VCaP (cell line): Measurements from ENCODE around the gene LYZL4.
A peak's percentile ranks its signal among the peaks of the same experiment; 100 is the strongest.

Source experiments
- H3K27ac ChIP-seq: fragments of 450-650 bp; 2 replicates; pipeline ENCODE4 v1.5.1; 2017
- TF ChIP-seq, protein P1 (sequence below): fragments of 450-650 bp; conservative IDR thresholded peaks from 2 replicates; pipeline ENCODE4 v1.5.1; 2017; ENCODE audit warnings: mild to moderate bottlenecking, moderate library complexity

The LYZL4 gene

DNA sequence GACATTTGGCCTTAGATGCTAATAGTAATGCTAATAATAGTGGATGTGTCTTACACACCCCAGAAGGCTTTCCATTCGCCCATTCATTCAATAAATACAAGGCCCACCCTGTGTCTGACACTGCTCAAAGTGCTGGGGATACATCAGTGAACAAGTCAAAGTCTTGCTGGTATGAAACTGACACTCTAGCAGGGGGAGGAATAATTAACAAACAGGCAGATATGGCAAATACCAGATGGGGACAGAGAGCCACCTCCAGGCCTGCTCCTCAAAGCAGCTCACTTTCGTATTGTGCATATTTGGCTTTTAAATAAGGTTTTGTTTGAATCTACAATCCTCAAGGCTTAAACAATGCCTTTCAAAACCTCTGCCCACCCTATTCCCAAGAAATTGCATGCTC is 28.3 kb upstream of the LYZL4 start:
- TF ChIP-seq, protein P1, sequence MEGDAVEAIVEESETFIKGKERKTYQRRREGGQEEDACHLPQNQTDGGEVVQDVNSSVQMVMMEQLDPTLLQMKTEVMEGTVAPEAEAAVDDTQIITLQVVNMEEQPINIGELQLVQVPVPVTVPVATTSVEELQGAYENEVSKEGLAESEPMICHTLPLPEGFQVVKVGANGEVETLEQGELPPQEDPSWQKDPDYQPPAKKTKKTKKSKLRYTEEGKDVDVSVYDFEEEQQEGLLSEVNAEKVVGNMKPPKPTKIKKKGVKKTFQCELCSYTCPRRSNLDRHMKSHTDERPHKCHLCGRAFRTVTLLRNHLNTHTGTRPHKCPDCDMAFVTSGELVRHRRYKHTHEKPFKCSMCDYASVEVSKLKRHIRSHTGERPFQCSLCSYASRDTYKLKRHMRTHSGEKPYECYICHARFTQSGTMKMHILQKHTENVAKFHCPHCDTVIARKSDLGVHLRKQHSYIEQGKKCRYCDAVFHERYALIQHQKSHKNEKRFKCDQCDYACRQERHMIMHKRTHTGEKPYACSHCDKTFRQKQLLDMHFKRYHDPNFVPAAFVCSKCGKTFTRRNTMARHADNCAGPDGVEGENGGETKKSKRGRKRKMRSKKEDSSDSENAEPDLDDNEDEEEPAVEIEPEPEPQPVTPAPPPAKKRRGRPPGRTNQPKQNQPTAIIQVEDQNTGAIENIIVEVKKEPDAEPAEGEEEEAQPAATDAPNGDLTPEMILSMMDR = no peak
- H3K27ac ChIP-seq = no peak overlapping the region

DNA sequence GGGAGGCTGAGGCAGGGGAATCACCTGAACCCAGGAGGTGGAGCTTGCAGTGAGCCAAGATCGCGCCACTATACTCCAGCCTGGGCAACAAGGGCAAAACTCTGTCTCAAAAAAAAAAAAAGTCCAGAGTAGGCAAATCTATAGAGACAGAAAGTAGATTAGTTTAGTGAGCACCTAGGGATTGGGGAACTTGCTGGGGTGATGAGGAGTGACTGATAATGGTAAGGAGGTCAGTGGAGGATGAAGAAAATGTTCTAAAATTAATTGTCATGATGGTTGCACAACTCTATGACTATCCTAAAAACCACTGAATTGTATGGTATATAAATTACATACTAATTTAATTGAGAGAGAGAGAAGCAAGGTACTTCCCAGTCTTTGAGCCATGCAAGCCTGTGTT is 27.8 kb upstream of the LYZL4 start:
- TF ChIP-seq, protein P1 = no peak
- H3K27ac ChIP-seq = no peak overlapping the region

DNA sequence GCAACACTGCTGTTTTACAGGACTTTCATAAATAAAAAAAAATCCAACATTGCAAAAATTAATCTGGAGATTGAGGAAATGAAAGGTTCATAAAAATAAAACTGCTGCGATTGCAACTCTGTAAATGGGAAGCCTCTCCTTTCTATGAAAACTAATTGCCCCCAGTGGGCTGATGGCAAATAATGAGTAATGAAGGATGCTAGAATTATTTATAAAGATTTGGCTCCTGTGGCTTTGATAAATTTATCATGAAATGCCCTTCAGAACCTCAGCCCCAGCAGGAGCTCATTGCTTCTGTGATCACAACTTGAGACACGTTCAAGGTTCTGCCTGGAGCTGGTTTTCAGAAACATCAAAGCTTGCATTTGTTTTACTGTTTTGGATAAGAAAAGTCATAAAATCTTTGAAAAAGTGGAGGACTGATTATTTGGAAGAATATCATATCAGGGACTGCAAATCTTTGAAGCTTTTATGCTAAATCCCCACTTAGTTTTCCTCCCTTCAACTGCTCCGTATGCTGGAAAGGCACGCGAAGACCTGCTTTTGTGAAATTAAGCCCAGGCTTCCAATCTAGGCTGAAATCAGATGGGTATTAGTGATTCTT is 24.5 kb upstream of the LYZL4 start:
- TF ChIP-seq, protein P1 = no peak
- no peak overlapping the region for H3K27ac ChIP-seq

DNA sequence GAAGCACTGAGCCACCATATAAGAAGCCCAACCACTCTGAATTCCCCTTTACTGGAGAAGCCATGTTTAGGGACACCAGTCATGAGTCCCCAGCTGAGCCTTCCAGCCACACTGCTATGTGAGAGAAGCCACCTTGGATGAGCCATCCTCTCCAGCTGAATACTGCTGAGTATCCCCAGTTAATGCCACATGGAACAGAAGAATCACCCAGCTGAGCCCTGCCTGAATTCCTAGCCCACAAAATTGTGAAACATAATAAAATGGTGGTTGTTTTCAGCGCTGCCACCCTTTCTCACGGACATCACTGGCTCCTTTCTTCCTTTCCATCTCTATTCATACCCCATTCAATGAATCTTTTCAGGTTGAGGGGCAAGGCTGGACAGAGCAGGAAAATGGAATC is 22.1 kb upstream of the LYZL4 start:
- TF ChIP-seq, protein P1 = no peak
- H3K27ac ChIP-seq = no peak overlapping the region

DNA sequence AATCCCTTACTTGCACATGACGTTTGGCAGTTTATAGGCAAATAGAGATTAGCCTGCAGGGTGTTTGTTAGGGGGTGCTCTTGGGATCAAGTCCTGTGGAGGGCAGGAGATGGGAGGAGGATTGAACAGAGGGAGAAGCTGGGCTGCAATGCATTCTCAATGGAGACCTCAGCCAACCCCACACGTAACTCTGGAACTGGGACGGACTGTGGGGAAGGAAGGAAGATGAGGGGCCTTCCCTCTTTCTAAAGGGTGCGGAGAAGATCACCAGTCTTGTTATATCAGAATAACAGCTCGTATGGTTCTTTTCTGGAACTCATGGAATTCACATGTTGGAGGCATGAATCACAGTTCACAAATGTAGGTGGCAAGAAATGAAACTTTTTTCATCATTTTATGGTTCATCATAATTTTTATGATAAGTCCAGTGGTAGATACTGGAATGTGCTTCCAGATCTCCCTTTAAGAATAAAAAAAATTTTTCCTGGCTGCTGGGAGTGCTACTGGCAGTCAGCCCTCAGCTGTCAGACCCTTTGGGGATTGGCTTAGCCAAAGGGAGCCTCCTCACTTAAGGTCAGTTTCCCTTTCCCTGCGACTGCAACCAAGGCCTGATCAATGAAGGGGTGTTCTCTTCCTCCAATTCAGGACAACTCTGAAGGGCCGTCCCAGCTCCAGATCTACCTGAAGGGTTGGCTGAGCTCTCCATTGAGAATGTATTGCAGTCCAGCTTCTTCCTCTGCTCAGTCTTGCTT is 20.5 kb upstream of the LYZL4 start:
- H3K27ac ChIP-seq = no peak overlapping the region
- TF ChIP-seq, protein P1 = no peak

DNA sequence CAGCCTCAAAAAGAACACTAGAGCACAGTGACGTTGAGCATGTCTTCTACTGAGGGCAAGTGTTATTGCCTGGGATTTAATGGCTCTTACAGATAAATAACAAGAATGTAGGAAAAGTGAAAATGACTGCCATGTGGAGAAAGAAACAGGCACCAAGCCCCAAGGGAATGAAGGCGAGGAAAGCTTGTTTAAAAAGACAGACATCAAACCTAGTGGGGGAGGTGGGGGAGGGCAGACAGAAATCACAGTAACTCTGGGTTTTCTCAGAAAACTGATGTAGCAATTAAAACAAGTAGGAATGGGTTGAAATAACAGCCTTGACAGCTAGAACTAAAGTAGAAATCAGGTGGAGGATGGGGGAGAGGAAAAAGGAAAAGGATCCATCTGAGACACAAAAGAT is 18.4 kb upstream of the LYZL4 start:
- H3K27ac ChIP-seq = no peak overlapping the region
- TF ChIP-seq, protein P1 = no peak

DNA sequence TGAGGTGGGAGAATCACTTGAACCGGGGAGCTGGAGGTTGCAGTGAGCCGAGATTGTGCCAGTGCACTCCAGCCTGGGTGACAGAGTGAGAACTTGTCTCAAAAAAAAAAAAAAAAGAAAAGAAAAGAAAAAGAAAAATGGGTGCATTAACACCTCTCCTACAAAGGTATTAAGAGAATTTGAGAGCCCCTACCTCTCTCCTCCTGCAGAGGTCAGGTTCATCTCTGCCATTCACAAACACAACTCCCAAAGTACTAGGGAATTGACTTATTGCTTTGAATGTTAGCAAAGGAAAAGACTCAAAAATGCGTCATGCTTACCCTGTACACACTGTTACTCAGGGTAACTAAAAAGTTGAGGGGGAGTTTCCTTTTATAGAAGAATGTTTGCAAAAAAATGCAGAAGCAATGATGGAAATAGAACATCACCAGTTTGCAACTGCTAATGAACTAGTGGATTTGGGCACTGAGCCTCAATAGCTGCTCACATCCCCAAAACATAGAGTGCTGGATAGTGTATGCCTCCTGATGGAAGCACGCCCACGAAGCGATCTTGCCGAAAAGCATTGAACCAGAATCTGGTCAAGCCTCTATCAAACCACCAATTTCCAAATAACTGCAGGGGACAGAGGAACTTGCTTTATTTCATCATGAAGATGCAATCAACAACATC is 15.5 kb upstream of the LYZL4 start:
- TF ChIP-seq, protein P1 = no peak

More for the DNA sequence above, 15.5 kb upstream of the LYZL4 start:
- peak overlapping the region; percentile 85 for H3K27ac ChIP-seq
